HFFc6 (cell line): ENCODE data around the gene TNFAIP8L3. TPM values are rescaled to one million over a fixed set of nuclear protein-coding genes. Genes with fewer than 3 reads are reported as not detected.

Source experiments
- DNase-seq: peaks from one replicate; pipeline ENCODE4 v3.0.0-alpha.2; 2018
- H3K27ac Mint-ChIP-seq: 2 replicates; pipeline ENCODE4 v1.8.0; 2020; ENCODE audit warnings: mild to moderate bottlenecking, mixed read lengths
- H3K27me3 Mint-ChIP-seq: 2 replicates; pipeline ENCODE4 v1.8.0; 2021; ENCODE audit warnings: mild to moderate bottlenecking, moderate library complexity, mixed read lengths; ENCODE audit not compliant: insufficient read depth
- H3K36me3 Mint-ChIP-seq: 2 replicates; pipeline ENCODE4 v1.8.0; 2021; ENCODE audit warnings: low read depth, mixed read lengths
- H3K4me1 Mint-ChIP-seq: 2 replicates; pipeline ENCODE4 v1.8.0; 2020; ENCODE audit warnings: low read depth, mixed read lengths
- H3K4me3 Mint-ChIP-seq: 2 replicates; pipeline ENCODE4 v1.8.0; 2020; ENCODE audit warnings: mild to moderate bottlenecking, moderate library complexity, mixed read lengths
- H3K9me3 Mint-ChIP-seq: 2 replicates; pipeline ENCODE4 v1.8.0; 2020; ENCODE audit warnings: mild to moderate bottlenecking, mixed read lengths
- CTCF ChIP-seq: fragments of 200-600 bp; sonication (generic); IDR thresholded peaks from 2 replicates; pipeline ENCODE4 v1.5.0; 2021; ENCODE audit warnings: antibody characterized with exemption, mild to moderate bottlenecking
- total RNA-seq, 6 experiments: library from RNA; stranded (reverse); fragmentation: NEBNext Ultra II Directional; extraction: Animal tissue kit (Norgen Biotek cat#: 25700); gene quantifications; 2 replicates in 1 of 6; 3 replicates in 5 of 6; pipeline ENCODE4 v1.2.3, GENCODE V29; 2021

TNFAIP8L3 gene
- total RNA-seq, 6 experiments from 2014 or later = 0.17 to 0.57 (median 0.23) TPM

- no peak for TF ChIP-seq CTCF
- peaks cover 6% of the 10 kb centered on the region; the same call in 1 of the 2 replicates for H3K36me3 Mint-ChIP-seq
- H3K27ac Mint-ChIP-seq = peak overlapping the region; percentile 96
- peak; percentile 86 for DNase-seq
- H3K27me3 Mint-ChIP-seq = no peaks in the 10 kb centered on the region
- no peaks in the 10 kb centered on the region for H3K9me3 Mint-ChIP-seq
- H3K4me1 Mint-ChIP-seq = peaks cover 21% of the 10 kb centered on the region
- H3K4me3 Mint-ChIP-seq = peak overlapping the region; percentile 31; the same call in 1 of the 2 replicates
Measured at GRCh38 chr15:51030649-51031316, 63.9 kb downstream of the TNFAIP8L3 start.

GRCh38 chr15:51025454-51025846, 69.3 kb downstream of the TNFAIP8L3 start:
- Mint-ChIP-seq H3K9me3 (no peaks in the 10 kb centered on the region), H3K27me3 (no peaks in the 10 kb centered on the region), H3K36me3 (peaks cover 6% of the 10 kb centered on the region; the same call in 1 of the 2 replicates), H3K4me1 (peaks cover 31% of the 10 kb centered on the region), H3K27ac (no peak overlapping the region), H3K4me3 (no peak overlapping the region)
- DNase-seq = no peak
- no peak for TF ChIP-seq CTCF

- no peak overlapping the region for H3K27ac Mint-ChIP-seq
- DNase-seq = no peak
- peaks cover 25% of the 10 kb centered on the region for H3K4me1 Mint-ChIP-seq
- peaks cover 9% of the 10 kb centered on the region for H3K36me3 Mint-ChIP-seq
- H3K27me3 Mint-ChIP-seq = no peaks in the 10 kb centered on the region
- H3K9me3 Mint-ChIP-seq = peaks cover 2% of the 10 kb centered on the region
- TF ChIP-seq CTCF = no peak
- no peak overlapping the region for H3K4me3 Mint-ChIP-seq
Measured at GRCh38 chr15:51024735-51025453, 69.8 kb downstream of the TNFAIP8L3 start.

GRCh38 chr15:51023499-51023898, 71.2 kb downstream of the TNFAIP8L3 start:
- no peak for DNase-seq
- Mint-ChIP-seq H3K27ac (no peak overlapping the region), H3K27me3 (no peaks in the 10 kb centered on the region), H3K4me3 (no peak overlapping the region), H3K4me1 (peaks cover 21% of the 10 kb centered on the region), H3K9me3 (peaks cover 8% of the 10 kb centered on the region), H3K36me3 (peaks cover 19% of the 10 kb centered on the region)
- no peak for TF ChIP-seq CTCF

GRCh38 chr15:51022206-51022605, 72.5 kb downstream of the TNFAIP8L3 start:
- Mint-ChIP-seq H3K4me1 (peaks cover 21% of the 10 kb centered on the region), H3K27ac (no peak overlapping the region), H3K27me3 (no peaks in the 10 kb centered on the region), H3K36me3 (peaks cover 18% of the 10 kb centered on the region), H3K9me3 (peaks cover 8% of the 10 kb centered on the region), H3K4me3 (no peak overlapping the region)
- no peak for TF ChIP-seq CTCF
- no peak for DNase-seq
